Measurements from ENCODE around the gene NAXE. TPM values are rescaled to one million over a fixed set of nuclear protein-coding genes. Genes with fewer than 3 reads are reported as not detected.

NAXE gene
- total RNA-seq, 3 donors from 2014 or later, result 70.8 to 94.4 (median 86.5) TPM

- TF ChIP-seq, protein P1, sequence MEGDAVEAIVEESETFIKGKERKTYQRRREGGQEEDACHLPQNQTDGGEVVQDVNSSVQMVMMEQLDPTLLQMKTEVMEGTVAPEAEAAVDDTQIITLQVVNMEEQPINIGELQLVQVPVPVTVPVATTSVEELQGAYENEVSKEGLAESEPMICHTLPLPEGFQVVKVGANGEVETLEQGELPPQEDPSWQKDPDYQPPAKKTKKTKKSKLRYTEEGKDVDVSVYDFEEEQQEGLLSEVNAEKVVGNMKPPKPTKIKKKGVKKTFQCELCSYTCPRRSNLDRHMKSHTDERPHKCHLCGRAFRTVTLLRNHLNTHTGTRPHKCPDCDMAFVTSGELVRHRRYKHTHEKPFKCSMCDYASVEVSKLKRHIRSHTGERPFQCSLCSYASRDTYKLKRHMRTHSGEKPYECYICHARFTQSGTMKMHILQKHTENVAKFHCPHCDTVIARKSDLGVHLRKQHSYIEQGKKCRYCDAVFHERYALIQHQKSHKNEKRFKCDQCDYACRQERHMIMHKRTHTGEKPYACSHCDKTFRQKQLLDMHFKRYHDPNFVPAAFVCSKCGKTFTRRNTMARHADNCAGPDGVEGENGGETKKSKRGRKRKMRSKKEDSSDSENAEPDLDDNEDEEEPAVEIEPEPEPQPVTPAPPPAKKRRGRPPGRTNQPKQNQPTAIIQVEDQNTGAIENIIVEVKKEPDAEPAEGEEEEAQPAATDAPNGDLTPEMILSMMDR (IDR thresholded peaks at IDR 0.05), result no peak
- intact Hi-C loops (cut with DNase I, micrococcal nuclease), result no loop called here
- Histone ChIP-seq H3K36me3 (ENCODE audit: low read depth) (no peaks in the 10 kb centered on the region), H3K4me1 (ENCODE audit: low read depth) (peaks cover 6% of the 10 kb centered on the region), H3K4me3 (no peak overlapping the region), H3K9me3 (no peaks in the 10 kb centered on the region)
- ATAC-seq (no peak), DNase-seq (no peak)
Measured at GRCh38 chr1:156643049-156643777, 51.6 kb downstream of the NAXE start.

DNA sequence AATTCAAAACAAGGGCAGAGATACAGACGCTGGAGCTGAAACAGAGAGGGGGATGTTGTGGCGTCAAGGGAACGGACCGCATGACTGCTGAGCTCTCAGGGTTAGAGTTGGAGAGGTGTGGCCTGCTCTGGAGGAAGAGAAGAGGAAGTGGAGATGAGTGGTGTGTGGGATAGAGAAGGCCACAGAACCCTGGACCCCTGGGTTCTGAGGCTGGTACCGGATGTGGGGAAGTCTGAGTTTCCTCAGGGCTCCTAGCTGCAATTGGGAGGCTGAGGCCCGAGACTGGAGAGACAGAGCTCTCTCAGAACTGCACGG is 52.2 kb downstream of the NAXE start:
- intact Hi-C loops (cut with DNase I, micrococcal nuclease), result no loop called here
- H3K4me1 ChIP-seq (ENCODE audit: low read depth), result peaks cover 6% of the 10 kb centered on the region
- TF ChIP-seq, protein P1 (IDR thresholded peaks at IDR 0.05), result no peak
- DNase-seq, result no peak
- no peak overlapping the region for H3K4me3 ChIP-seq
- ATAC-seq, result no peak
- no peaks in the 10 kb centered on the region for H3K36me3 ChIP-seq (ENCODE audit: low read depth)
- no peaks in the 10 kb centered on the region for H3K9me3 ChIP-seq

Other genes starting within 250 kb of the NAXE start
- not detected for gene RHBG, start 222.6 kb upstream of the NAXE start, total RNA-seq
- 100 to 1,000 TPM in 1 of 3 donors, 10 to 100 TPM in 2; 56.8 to 103 (median 61.9) TPM for gene MEF2D, start 91.0 kb upstream of the NAXE start, total RNA-seq
- 10 to 100 TPM in 1 of 3 donors, 1 to 10 TPM in 2; 3.4 to 15.5 (median 5.7) TPM for gene IQGAP3, start 19.2 kb upstream of the NAXE start, total RNA-seq
- gene TTC24, start 12.1 kb upstream of the NAXE start, total RNA-seq, result under 1 TPM; 0.25 to 0.43 (median 0.34) TPM
- 10 to 100 TPM; 17.4 to 25.9 (median 21.5) TPM for gene GPATCH4, start 9.7 kb downstream of the NAXE start, total RNA-seq
- gene HAPLN2, start 27.6 kb downstream of the NAXE start, total RNA-seq, result under 1 TPM in 1 of 3 donors, not detected in 2; 0.28 TPM
- under 1 TPM in 2 of 3 donors, not detected in 1; 0.14 to 0.79 TPM for gene BCAN, start 50.3 kb downstream of the NAXE start, total RNA-seq
- 10 to 100 TPM in 1 of 3 donors, 1 to 10 TPM in 2; 3.0 to 11.4 (median 6.4) TPM for gene NES, start 85.6 kb downstream of the NAXE start, total RNA-seq
- 1 to 10 TPM in 2 of 3 donors, under 1 TPM in 1; 0.38 to 2.2 (median 1.2) TPM for gene CRABP2, start 113.8 kb downstream of the NAXE start, total RNA-seq
- 10 to 100 TPM; 35.1 to 58.6 (median 44.4) TPM for gene METTL25B, start 136.7 kb downstream of the NAXE start, total RNA-seq
- 10 to 100 TPM; 27.8 to 33.0 (median 31.0) TPM for gene ISG20L2, start 137.0 kb downstream of the NAXE start, total RNA-seq
- 10 to 100 TPM; 50.1 to 61.7 (median 57.6) TPM for gene MRPL24, start 149.3 kb downstream of the NAXE start, total RNA-seq
- gene HDGF, start 159.9 kb downstream of the NAXE start, total RNA-seq, result 100 to 1,000 TPM; 196 to 264 (median 221) TPM
- gene PRCC, start 175.8 kb downstream of the NAXE start, total RNA-seq, result 10 to 100 TPM; 55.0 to 66.1 (median 59.2) TPM
- gene SH2D2A, start 225.1 kb downstream of the NAXE start, total RNA-seq, result 1 to 10 TPM; 2.9 to 3.3 (median 3.1) TPM